ENCODE results near the gene SMYD3. TPM values are rescaled to one million over a fixed set of nuclear protein-coding genes. Genes with fewer than 3 reads are reported as not detected.

The SMYD3 gene
- total and polyA plus RNA-seq, 10 of the 15 experiments (the other 5 are each of a cell fraction or from before 2014, with no cell fraction given): 18.3 to 54.0 (median 24.8) TPM

GRCh38 chr1:246077476-246077875 lies 429.6 kb downstream of the SMYD3 start:
- H3K79me2 ChIP-seq (ENCODE audit: control insufficient read depth, insufficient read depth, low read length): no peaks in the 10 kb centered on the region
- POLR2A ChIA-PET: no interaction called here
- ATAC-seq (no peak), DNase-seq (ENCODE audit: low read depth, low spot score) (no peak), FAIRE-seq (no peak)
- 91% methylated on average over 1 of the region's 1 CpG for WGBS (ENCODE audit: insufficient coverage, insufficient replicate concordance, low lambda C conversion rate, missing lambda C conversion rate)
- H3K4me2 ChIP-seq (ENCODE audit: control insufficient read depth, insufficient read depth): no peak overlapping the region
- CTCF ChIA-PET: interaction anchor here (0.6 to 1.6 kb wide), 2 partner anchors 17 to 501 kb away, joined by 3 to 5 read pairs; no protein-coding TSS in a partner anchor
- no peaks in the 10 kb centered on the region for H4K20me1 ChIP-seq (ENCODE audit: control insufficient read depth, insufficient read depth)
- H2AFZ ChIP-seq (ENCODE audit: control insufficient read depth, low read depth, low read length): no peak overlapping the region
- no peaks in the 10 kb centered on the region for H3K36me3 ChIP-seq (ENCODE audit: control insufficient read depth in 2 of 2, insufficient read depth in 2 of 2, low read length in 1 of 2)
- intact Hi-C loops (cut with micrococcal nuclease; ENCODE audit: unreplicated experiment): no loop called here
- H3K27me3 ChIP-seq (replicated peaks in 1 of 2; ENCODE audit: control insufficient read depth in 2 of 2, insufficient read depth in 2 of 2, low read length in 1 of 2): no peaks in the 10 kb centered on the region
- SMC1A ChIA-PET (ENCODE audit: uncharacterized antibody, unreplicated experiment): interaction anchor here (0.6 to 1.5 kb wide), 3 partner anchors 9 to 78 kb away, joined by 3 to 4 read pairs (median 3); no protein-coding TSS in a partner anchor
- in situ Hi-C loops (cut with MboI): no loop called here
- H3K4me1 ChIP-seq (ENCODE audit: control insufficient read depth, insufficient read depth, low read length): no peaks in the 10 kb centered on the region
- no peaks in the 10 kb centered on the region for H3K9me3 ChIP-seq (replicated peaks; ENCODE audit: control insufficient read depth, insufficient read depth, low read length)
- BruUV-seq (replicated peaks): no TSS peak
- RAD21 ChIA-PET (ENCODE audit: unreplicated experiment): no interaction called here
- no peak overlapping the region for H3K4me3 ChIP-seq
- H3K9ac ChIP-seq (ENCODE audit: control insufficient read depth, insufficient read depth, low read length): no peak overlapping the region
- H3K27ac ChIP-seq (ENCODE audit: control insufficient read depth, insufficient read depth): no peak overlapping the region
- TF ChIP-seq CREM (IDR thresholded peaks at IDR 0.05; ENCODE audit: low read depth) (no peak), CBX3 (IDR thresholded peaks at IDR 0.05; ENCODE audit: borderline replicate concordance, low read depth) (no peak), ZNF274 (IDR thresholded peaks at IDR 0.05; ENCODE audit: insufficient read depth, insufficient read length) (no peak), SKIL (IDR thresholded peaks at IDR 0.05; ENCODE audit: low read depth, poor library complexity, severe bottlenecking) (no peak), BHLHE40 (IDR thresholded peaks at IDR 0.05; ENCODE audit: borderline replicate concordance in 1 of 2, low read depth in 2 of 2, low read length in 1 of 2) (no peak), RUNX3 (IDR thresholded peaks at IDR 0.05; ENCODE audit: low read length) (no peak), SIN3A (IDR thresholded peaks at IDR 0.05; ENCODE audit: low read depth, low read length) (no peak), CUX1 (IDR thresholded peaks at IDR 0.05; ENCODE audit: insufficient replicate concordance, low read depth, low read length) (no peak), SP1 (IDR thresholded peaks at IDR 0.05; ENCODE audit: low read depth, low read length) (no peak), RFX5 (IDR thresholded peaks at IDR 0.05; ENCODE audit: low read depth, low read length) (no peak), HDAC6 (IDR thresholded peaks at IDR 0.05; ENCODE audit: unreplicated experiment) (no peak), GATAD2B (conservative IDR thresholded peaks at IDR 0.05; ENCODE audit: low read depth) (no peak), FOXK2 (IDR thresholded peaks at IDR 0.05) (no peak)
- TF ChIP-seq, protein P1, sequence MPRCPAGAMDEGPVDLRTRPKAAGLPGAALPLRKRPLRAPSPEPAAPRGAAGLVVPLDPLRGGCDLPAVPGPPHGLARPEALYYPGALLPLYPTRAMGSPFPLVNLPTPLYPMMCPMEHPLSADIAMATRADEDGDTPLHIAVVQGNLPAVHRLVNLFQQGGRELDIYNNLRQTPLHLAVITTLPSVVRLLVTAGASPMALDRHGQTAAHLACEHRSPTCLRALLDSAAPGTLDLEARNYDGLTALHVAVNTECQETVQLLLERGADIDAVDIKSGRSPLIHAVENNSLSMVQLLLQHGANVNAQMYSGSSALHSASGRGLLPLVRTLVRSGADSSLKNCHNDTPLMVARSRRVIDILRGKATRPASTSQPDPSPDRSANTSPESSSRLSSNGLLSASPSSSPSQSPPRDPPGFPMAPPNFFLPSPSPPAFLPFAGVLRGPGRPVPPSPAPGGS (IDR thresholded peaks at IDR 0.05; ENCODE audit: borderline replicate concordance, insufficient read depth, low read depth, low read length, poor library complexity, severe bottlenecking): no peak
